A549 (cell line): ENCODE measurements around the gene KCNH2.

Source experiments
- BHLHE40 ChIP-seq: IDR thresholded peaks from 2 replicates; pipeline ENCODE4 v1.6.1; 2012; ENCODE audit warnings: low read depth, low read length, inconsistent platforms
- CHD2 ChIP-seq: fragments of 150-350 bp; IDR thresholded peaks from 2 replicates; pipeline ENCODE4 v1.6.1; 2014; ENCODE audit warnings: low read length; ENCODE audit not compliant: partially characterized antibody
- EP300 ChIP-seq, 2 experiments: fragments of >200 bp; sonication (Bioruptor Twin); formaldehyde crosslinking; IDR thresholded peaks; 2 replicates in 1 of 2; 3 replicates in 1 of 2; pipeline ENCODE4 v1.6.1; 2016 to 2017
- ESRRA ChIP-seq: fragments of 150-350 bp; IDR thresholded peaks from 2 replicates; pipeline ENCODE4 v1.6.1; 2014; ENCODE audit warnings: mild to moderate bottlenecking, low read length, borderline replicate concordance
- KDM1A ChIP-seq: fragments of 200-600 bp; sonication (generic); IDR thresholded peaks from 2 replicates; pipeline ENCODE4 v1.6.1; 2016; ENCODE audit warnings: low read depth, mild to moderate bottlenecking
- KDM5A ChIP-seq: fragments of 200-600 bp; sonication (generic); IDR thresholded peaks from 2 replicates; pipeline ENCODE4 v1.6.1; 2016; ENCODE audit warnings: antibody characterized with exemption, mild to moderate bottlenecking
- MAX ChIP-seq: IDR thresholded peaks from 2 replicates; pipeline ENCODE4 v1.6.1; 2012
- MAZ ChIP-seq: fragments of 150-350 bp; IDR thresholded peaks from 2 replicates; pipeline ENCODE4 v1.6.1; 2014; ENCODE audit warnings: antibody characterized with exemption, low read depth, low read length, borderline replicate concordance
- NR3C1 ChIP-seq: fragments of >200 bp; sonication (Bioruptor Twin); formaldehyde crosslinking; IDR thresholded peaks from 3 replicates; pipeline ENCODE4 v1.6.1; 2017
- POLR2A ChIP-seq: IDR thresholded peaks from 2 replicates; pipeline ENCODE4 v1.6.1; 2012; ENCODE audit warnings: mild to moderate bottlenecking, low read length
- REST ChIP-seq: fragments of 200-600 bp; sonication (generic); IDR thresholded peaks from 2 replicates; pipeline ENCODE4 v1.6.1; 2016; ENCODE audit warnings: antibody characterized with exemption, mild to moderate bottlenecking, moderate library complexity
- SMC3 ChIP-seq: fragments of >200 bp; sonication (Bioruptor Twin); formaldehyde crosslinking; IDR thresholded peaks from 3 replicates; pipeline ENCODE4 v1.6.1; 2018; ENCODE audit warnings: inconsistent platforms
- ZC3H11A ChIP-seq: fragments of 450-650 bp; IDR thresholded peaks from 2 replicates; pipeline ENCODE4 v1.6.1; 2014; ENCODE audit warnings: antibody characterized with exemption, mild to moderate bottlenecking

- TF ChIP-seq MAX (no peak), ESRRA (no peak), NR3C1 (no peak), EP300 (IDR thresholded peaks at IDR 0.05) (no peak), MAZ (no peak), POLR2A (no peak), KDM1A (no peak), BHLHE40 (no peak), REST (no peak), SMC3 (no peak), CHD2 (no peak), KDM5A (no peak), ZC3H11A (no peak)
Measured at GRCh38 chr7:150956395-150957132, 21.6 kb downstream of the KCNH2 start.
